MM.1S (cell line): ENCODE data around the gene STX10.
A peak's percentile ranks its signal among the peaks of the same experiment; 100 is the strongest.

Experiments
- DNase-seq: peaks from one replicate; pipeline ENCODE4 v3.0.0-alpha.2; 2015
- H2AFZ ChIP-seq: fragments of 300-600 bp; sonication (generic); 2 replicates; pipeline ENCODE4 v1.6.0; 2016; ENCODE audit warnings: antibody characterized with exemption, low read length
- H3F3A ChIP-seq: fragments of 300-600 bp; sonication (generic); 2 replicates; pipeline ENCODE4 v1.6.1; 2016; ENCODE audit warnings: mild to moderate bottlenecking, antibody characterized with exemption, low read length, moderate library complexity, mixed read lengths; ENCODE audit not compliant: insufficient read depth
- H3K27ac ChIP-seq: fragments of 300-600 bp; sonication (generic); 2 replicates; pipeline ENCODE4 v1.5.1; 2016; ENCODE audit warnings: mild to moderate bottlenecking, low read length
- H3K27me3 ChIP-seq: fragments of 300-600 bp; sonication (generic); replicated peaks from 2 replicates; pipeline ENCODE4 v1.6.0; 2016; ENCODE audit warnings: low read length; ENCODE audit not compliant: insufficient read depth
- H3K36me3 ChIP-seq: fragments of 300-600 bp; sonication (generic); replicated peaks from 2 replicates; pipeline ENCODE4 v1.6.1; 2016; ENCODE audit warnings: mild to moderate bottlenecking, low read length, mixed read lengths; ENCODE audit not compliant: insufficient read depth
- H3K4me1 ChIP-seq: fragments of 300-600 bp; sonication (generic); 2 replicates; pipeline ENCODE4 v1.6.1; 2016; ENCODE audit warnings: low read length, mixed read lengths
- H3K4me2 ChIP-seq: fragments of 300-600 bp; sonication (generic); 2 replicates; pipeline ENCODE4 v1.6.0; 2016; ENCODE audit warnings: low read depth, low read length
- H3K4me3 ChIP-seq: fragments of 300-600 bp; sonication (generic); 2 replicates; pipeline ENCODE4 v1.5.1; 2016; ENCODE audit warnings: low read length, mixed read lengths
- H3K79me2 ChIP-seq: fragments of 300-600 bp; sonication (generic); 2 replicates; pipeline ENCODE4 v1.6.1; 2016; ENCODE audit warnings: mixed run types, low read length, mixed read lengths
- H3K9ac ChIP-seq: fragments of 300-600 bp; sonication (generic); 2 replicates; pipeline ENCODE4 v1.6.1; 2016; ENCODE audit warnings: low read length, mixed read lengths
- H3K9me2 ChIP-seq: fragments of 300-600 bp; sonication (generic); replicated peaks from 2 replicates; pipeline ENCODE4 v1.6.1; 2016; ENCODE audit warnings: mild to moderate bottlenecking, low read length, mixed read lengths; ENCODE audit not compliant: insufficient read depth
- H3K9me3 ChIP-seq: fragments of 300-600 bp; sonication (generic); replicated peaks from 2 replicates; pipeline ENCODE4 v1.6.1; 2016; ENCODE audit warnings: mild to moderate bottlenecking, low read length, mixed read lengths; ENCODE audit not compliant: insufficient read depth
- H4K20me1 ChIP-seq: fragments of 300-600 bp; sonication (generic); 2 replicates; pipeline ENCODE4 v1.6.1; 2016; ENCODE audit warnings: mild to moderate bottlenecking, low read length, moderate library complexity, mixed read lengths; ENCODE audit not compliant: insufficient read depth
- CTCF ChIP-seq: fragments of 300-600 bp; sonication (generic); IDR thresholded peaks from 2 replicates; pipeline ENCODE4 v1.5.1; 2016; ENCODE audit warnings: antibody characterized with exemption, low read length, mixed read lengths
- EZH2 ChIP-seq: fragments of 300-600 bp; sonication (generic); optimal IDR thresholded peaks from 2 replicates; pipeline ENCODE3; 2017; ENCODE audit warnings: low read depth, mild to moderate bottlenecking, antibody characterized with exemption, low read length, mixed read lengths
- EZH2phosphoT487 ChIP-seq: fragments of 300-600 bp; sonication (generic); IDR thresholded peaks from 2 replicates; pipeline ENCODE4 v1.6.1; 2018; ENCODE audit warnings: antibody characterized with exemption, low read length

Gene STX10

GRCh38 chr19:13109361-13110098 is 40.6 kb downstream of the STX10 start:
- Histone ChIP-seq H3K4me2 (no peak overlapping the region), H3K9me2 (no peaks in the 10 kb centered on the region), H3K9ac (no peak overlapping the region), H3K4me3 (no peak overlapping the region), H3F3A (no peaks in the 10 kb centered on the region), H3K4me1 (no peaks in the 10 kb centered on the region), H3K27ac (no peak overlapping the region), H3K36me3 (no peaks in the 10 kb centered on the region; the same call in 1 of the 2 replicates), H4K20me1 (no peaks in the 10 kb centered on the region), H3K27me3 (no peaks in the 10 kb centered on the region), H3K9me3 (no peaks in the 10 kb centered on the region), H3K79me2 (no peaks in the 10 kb centered on the region), H2AFZ (no peak overlapping the region)
- no peak for DNase-seq
- TF ChIP-seq CTCF (no peak), EZH2phosphoT487 (no peak), EZH2 (no peak)

DNA sequence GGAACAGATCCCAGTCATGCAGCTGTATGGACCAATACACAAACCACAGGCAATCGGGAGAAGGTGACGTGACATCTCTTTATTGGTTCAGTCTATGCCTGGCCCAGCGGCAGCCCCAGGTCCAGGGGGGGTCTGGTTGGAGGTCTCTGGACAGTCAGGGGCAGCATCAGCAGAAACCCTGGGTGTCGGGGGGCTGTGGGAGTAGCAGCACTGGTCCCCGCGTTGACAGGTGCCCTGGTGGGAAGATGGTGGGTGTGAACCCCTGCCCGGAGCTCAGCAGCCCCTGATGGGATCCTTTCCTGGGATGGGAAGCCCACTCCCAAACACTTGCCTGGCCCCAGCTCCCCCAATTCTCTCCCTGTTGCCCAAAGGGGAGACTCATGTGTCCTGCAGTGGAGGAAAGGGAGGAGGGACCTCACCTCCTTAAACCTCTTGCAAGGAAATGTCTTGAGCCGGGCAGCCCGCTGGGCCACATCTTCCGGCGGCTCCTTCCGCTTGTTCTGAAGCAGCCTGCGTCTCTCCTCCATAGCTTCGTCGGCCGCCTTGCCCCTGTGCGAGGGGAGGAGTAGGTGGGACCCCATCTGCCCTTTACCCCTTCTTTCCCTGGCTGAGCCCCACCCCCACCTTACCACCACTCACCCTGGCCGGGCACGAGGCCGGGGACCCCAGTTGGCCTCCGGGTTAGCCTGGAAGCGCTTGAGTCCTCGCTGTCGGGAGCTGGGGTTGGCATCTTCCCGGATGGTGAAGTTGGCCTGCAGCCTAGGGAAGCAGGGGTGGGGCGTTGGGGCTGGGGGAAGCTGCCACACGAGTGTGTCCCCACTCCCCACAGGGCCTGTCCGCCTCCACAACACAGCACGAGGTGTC is 45.1 kb downstream of the STX10 start:
- peak overlapping the region; percentile 50 for H3K9ac ChIP-seq
- H3K4me1 ChIP-seq = peaks cover 15% of the 10 kb centered on the region
- peak overlapping the region; percentile 74 for H3K4me2 ChIP-seq
- H3K79me2 ChIP-seq = peaks cover 5% of the 10 kb centered on the region
- H3K9me3 ChIP-seq = no peaks in the 10 kb centered on the region
- no peaks in the 10 kb centered on the region for H3K9me2 ChIP-seq
- no peaks in the 10 kb centered on the region for H3K27me3 ChIP-seq
- peak overlapping the region; percentile 32; the same call in 1 of the 2 replicates for H3K27ac ChIP-seq
- H3F3A ChIP-seq = peaks cover 13% of the 10 kb centered on the region
- no peak for TF ChIP-seq EZH2phosphoT487
- TF ChIP-seq CTCF = no peak
- no peak for TF ChIP-seq EZH2
- H3K36me3 ChIP-seq = no peaks in the 10 kb centered on the region
- no peaks in the 10 kb centered on the region for H4K20me1 ChIP-seq
- peak overlapping the region; percentile 76 for H2AFZ ChIP-seq
- peak; percentile 52 for DNase-seq
- H3K4me3 ChIP-seq = peak overlapping the region; percentile 58

- H2AFZ ChIP-seq = peak overlapping the region; percentile 76
- peak; percentile 72 for DNase-seq
- TF ChIP-seq EZH2phosphoT487 (no peak), CTCF (peak; percentile 91), EZH2 (no peak)
- peak overlapping the region; percentile 74 for H3K4me2 ChIP-seq
- peaks cover 20% of the 10 kb centered on the region for H3F3A ChIP-seq
- H3K9ac ChIP-seq = peak overlapping the region; percentile 50
- H3K4me3 ChIP-seq = peak overlapping the region; percentile 58
- H3K9me2 ChIP-seq = no peaks in the 10 kb centered on the region
- H3K79me2 ChIP-seq = peaks cover 5% of the 10 kb centered on the region
- H4K20me1 ChIP-seq = no peaks in the 10 kb centered on the region
- no peaks in the 10 kb centered on the region for H3K36me3 ChIP-seq
- no peaks in the 10 kb centered on the region for H3K27me3 ChIP-seq
- H3K9me3 ChIP-seq = no peaks in the 10 kb centered on the region
- H3K27ac ChIP-seq = peak overlapping the region; percentile 32; the same call in 1 of the 2 replicates
- H3K4me1 ChIP-seq = peaks cover 22% of the 10 kb centered on the region
Measured at GRCh38 chr19:13104360-13104847, 45.8 kb downstream of the STX10 start.
